OCI-LY7 (cell line): ENCODE data around the gene KIRREL1. TPM values are rescaled to one million over a fixed set of nuclear protein-coding genes. Genes with fewer than 3 reads are reported as not detected.
A peak's percentile ranks its signal among the peaks of the same experiment; 100 is the strongest.

Source experiments
- BruUV-seq: library from RNA; stranded (reverse); fragments of 400-500 nt; replicated peaks from 2 replicates; lab custom pipeline; 2021; lab: Mats Ljungman, UMichigan
- CTCF ChIA-PET: fragments of 300-600 bp; sonication (Branson Sonifier 250); formaldehyde crosslinking; loops from one replicate; lab custom pipeline; 2022; ENCODE audit warnings: antibody characterized with exemption; ENCODE audit not compliant: unreplicated experiment; lab: Charles Lee
- POLR2A ChIA-PET: fragments of 300-600 bp; sonication (Branson Sonifier 250); formaldehyde crosslinking; loops from one replicate; lab custom pipeline; 2022; ENCODE audit warnings: antibody characterized with exemption; lab: Charles Lee
- DNase-seq: peaks from one replicate; pipeline ENCODE4 v3.0.0-alpha.2; 2015; ENCODE audit warnings: low spot score
- H2AFZ ChIP-seq: fragments of 200-600 bp; sonication (generic), shearing (Covaris generic); 2 replicates; pipeline ENCODE4 v1.6.1; 2014; ENCODE audit warnings: mild to moderate bottlenecking, antibody characterized with exemption, low read length, moderate library complexity
- H3K27ac ChIP-seq: fragments of 200-600 bp; sonication (generic); 2 replicates; pipeline ENCODE4 v1.5.1; 2014; ENCODE audit warnings: mixed run types, low read depth, mild to moderate bottlenecking, moderate library complexity, low read length, inconsistent platforms; ENCODE audit not compliant: poor library complexity, severe bottlenecking
- H3K36me3 ChIP-seq: fragments of 200-600 bp; sonication (generic); 2 replicates; pipeline ENCODE4 v1.6.1; 2014; ENCODE audit warnings: mild to moderate bottlenecking, antibody characterized with exemption, low read length, moderate library complexity, mixed read lengths; ENCODE audit not compliant: insufficient read depth
- H3K4me1 ChIP-seq: fragments of 200-600 bp; sonication (generic); 2 replicates; pipeline ENCODE4 v1.5.1; 2014; ENCODE audit warnings: mild to moderate bottlenecking, low read length; ENCODE audit not compliant: insufficient read depth, poor library complexity, severe bottlenecking
- H3K4me2 ChIP-seq: fragments of 200-600 bp; sonication (generic); 2 replicates; pipeline ENCODE4 v1.6.1; 2014; ENCODE audit warnings: mild to moderate bottlenecking, low read length
- H3K4me3 ChIP-seq: fragments of 200-600 bp; sonication (generic); 2 replicates; pipeline ENCODE4 v1.5.1; 2014; ENCODE audit warnings: mild to moderate bottlenecking, low read depth, low read length; ENCODE audit not compliant: poor library complexity, severe bottlenecking
- H3K79me2 ChIP-seq: fragments of 200-600 bp; sonication (generic); 2 replicates; pipeline ENCODE4 v1.6.1; 2016; ENCODE audit warnings: low read depth, mild to moderate bottlenecking, low read length, moderate library complexity, mixed read lengths; ENCODE audit not compliant: insufficient read depth
- H3K9me2 ChIP-seq: fragments of 200-600 bp; sonication (generic); 2 replicates; pipeline ENCODE4 v1.6.1; 2016; ENCODE audit warnings: mild to moderate bottlenecking, low read length, mixed read lengths; ENCODE audit not compliant: insufficient read depth
- H3K9me3 ChIP-seq: fragments of 200-600 bp; sonication (generic); 2 replicates; pipeline ENCODE4 v1.6.1; 2014; ENCODE audit warnings: mild to moderate bottlenecking, mixed run types, low read length, mixed read lengths
- H4K20me1 ChIP-seq: fragments of 200-600 bp; sonication (generic); 2 replicates; pipeline ENCODE4 v1.6.1; 2014; ENCODE audit warnings: mild to moderate bottlenecking, antibody characterized with exemption, low read length, moderate library complexity, mixed read lengths; ENCODE audit not compliant: insufficient read depth
- CTCF ChIP-seq: fragments of 200-600 bp; sonication (generic); conservative IDR thresholded peaks from 2 replicates; pipeline ENCODE4 v1.5.1; 2014; ENCODE audit warnings: mild to moderate bottlenecking, antibody characterized with exemption, low read length, moderate library complexity, mixed read lengths
- EZH2phosphoT487 ChIP-seq: fragments of 200-600 bp; sonication (generic); IDR thresholded peaks from 2 replicates; pipeline ENCODE4 v1.6.1; 2018; ENCODE audit warnings: low read depth, borderline replicate concordance, mild to moderate bottlenecking, mixed run types, antibody characterized with exemption, low read length, moderate library complexity, mixed read lengths
- intact Hi-C: fragments of 100-400 bp; cut with micrococcal nuclease; formaldehyde crosslinking; loops from one replicate; pipeline ENCODE4 v1.10.0; 2022; ENCODE audit not compliant: unreplicated experiment
- total RNA-seq, 2 experiments: library from RNA; depleted of rRNA in 1 of 2; stranded (reverse); fragments of >200 nt in 1 of 2; shearing (Covaris generic) in 1 of 2; gene quantifications; 2 replicates each; pipeline ENCODE4 v1.2.3, GENCODE V29; 2014 to 2022

Gene KIRREL1
- total RNA-seq, 2 experiments from 2014 or later: not detected

DNA sequence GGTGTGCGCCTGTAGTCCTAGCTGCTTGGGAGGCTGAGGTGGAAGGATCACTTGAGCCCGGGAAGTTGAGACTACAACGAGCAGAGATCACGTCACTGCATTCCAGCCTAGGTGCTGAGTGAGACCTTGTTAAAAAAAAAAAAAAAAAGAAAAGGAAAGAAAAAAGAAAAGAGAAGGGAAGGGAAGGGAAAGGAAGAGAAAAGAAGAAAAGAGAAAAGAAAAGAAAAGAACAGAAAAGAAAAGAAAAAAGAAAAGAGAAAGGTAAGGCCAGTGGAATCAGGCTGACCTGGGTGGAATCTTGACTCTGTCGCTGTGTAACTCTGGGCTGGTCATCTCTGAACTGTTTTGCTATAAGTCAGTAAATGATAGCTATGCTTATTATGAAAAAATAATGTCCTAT is 33.7 kb upstream of the KIRREL1 start:
- H2AFZ ChIP-seq: no peak overlapping the region
- no peaks in the 10 kb centered on the region for H3K79me2 ChIP-seq
- no peak for DNase-seq
- intact Hi-C loops: no loop called here
- no peaks in the 10 kb centered on the region for H3K9me3 ChIP-seq
- no peak for TF ChIP-seq EZH2phosphoT487
- no peak for TF ChIP-seq CTCF
- BruUV-seq: no TSS peak
- ChIA-PET POLR2A (no interaction called here), CTCF (interaction anchor here (1.1 kb wide), 1 partner anchor 590 kb away, joined by 3 read pairs; no protein-coding TSS in a partner anchor)
- H3K4me1 ChIP-seq: peaks cover 3% of the 10 kb centered on the region
- H3K27ac ChIP-seq: no peak overlapping the region
- H3K36me3 ChIP-seq: no peaks in the 10 kb centered on the region
- H3K9me2 ChIP-seq: no peaks in the 10 kb centered on the region
- H3K4me2 ChIP-seq: no peak overlapping the region
- no peak overlapping the region for H3K4me3 ChIP-seq
- H4K20me1 ChIP-seq: no peaks in the 10 kb centered on the region

DNA sequence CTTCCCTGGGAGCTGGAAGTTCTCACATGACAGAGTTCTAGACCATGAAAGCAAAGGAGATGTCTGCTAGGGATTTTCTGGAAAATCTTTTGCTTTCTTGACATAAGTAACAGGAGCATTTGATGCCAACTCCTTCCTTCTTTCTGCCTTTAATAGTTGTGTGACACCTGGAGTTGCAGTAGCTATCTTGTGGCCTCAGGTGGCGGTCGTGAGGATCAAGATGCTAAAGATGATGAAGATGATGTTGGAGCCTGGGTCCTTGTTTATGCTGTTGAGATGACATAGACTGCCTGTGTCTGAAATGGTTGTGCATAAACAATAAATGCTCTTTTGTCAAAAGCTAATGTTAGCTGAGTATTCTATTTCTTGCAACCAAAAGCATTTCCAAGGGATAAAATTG is 32.7 kb upstream of the KIRREL1 start:
- Histone ChIP-seq H3K4me3 (no peak overlapping the region), H3K9me3 (no peaks in the 10 kb centered on the region), H3K27ac (no peak overlapping the region), H3K4me1 (peaks cover 3% of the 10 kb centered on the region), H2AFZ (no peak overlapping the region), H4K20me1 (no peaks in the 10 kb centered on the region), H3K36me3 (no peaks in the 10 kb centered on the region), H3K79me2 (no peaks in the 10 kb centered on the region), H3K9me2 (no peaks in the 10 kb centered on the region), H3K4me2 (no peak overlapping the region)
- peak; percentile 42 for TF ChIP-seq CTCF
- no peak for TF ChIP-seq EZH2phosphoT487
- ChIA-PET POLR2A (interaction anchor here (0.6 kb wide), 2 partner anchors 77 to 95 kb away, joined by 3 to 7 read pairs; no protein-coding TSS in a partner anchor), CTCF (interaction anchor here (1.1 kb wide), 1 partner anchor 591 kb away, joined by 3 read pairs; no protein-coding TSS in a partner anchor)
- intact Hi-C loops: no loop called here
- no TSS peak for BruUV-seq
- DNase-seq: peak; percentile 22
